HepG2 (cell line): Measurements from ENCODE around the gene PALM3. TPM values are rescaled to one million over a fixed set of nuclear protein-coding genes. Genes with fewer than 3 reads are reported as not detected.

ENCODE experiments used
- FOXP4 ChIP-seq: sonication (generic); formaldehyde crosslinking; IDR thresholded peaks from 2 replicates; pipeline ENCODE4 v1.4.0; 2020; ENCODE audit warnings: missing genetic modification reagents
- HOXA3 ChIP-seq: sonication (generic); formaldehyde crosslinking; IDR thresholded peaks from 2 replicates; pipeline ENCODE4 v1.5.0; 2020; ENCODE audit warnings: missing genetic modification reagents
- NPAS2 ChIP-seq: sonication (generic); formaldehyde crosslinking; IDR thresholded peaks from 2 replicates; pipeline ENCODE4 v1.8.0; 2022; ENCODE audit warnings: mild to moderate bottlenecking, missing genetic modification reagents, borderline replicate concordance
- NR2F2 ChIP-seq: IDR thresholded peaks from 2 replicates; pipeline ENCODE4 v1.6.1; 2012; ENCODE audit warnings: low read depth, inconsistent platforms, borderline replicate concordance
- PRDM15 ChIP-seq: sonication (generic); formaldehyde crosslinking; IDR thresholded peaks from 2 replicates; pipeline ENCODE4 v1.4.0; 2020; ENCODE audit warnings: missing genetic modification reagents
- RFX5 ChIP-seq: IDR thresholded peaks from 2 replicates; pipeline ENCODE4 v1.6.1; 2011; ENCODE audit warnings: low read depth, low read length, improper control_type of control experiment
- STAT5B ChIP-seq: sonication (generic); formaldehyde crosslinking; IDR thresholded peaks from 2 replicates; pipeline ENCODE4 v1.4.0; 2020; ENCODE audit warnings: missing genetic modification reagents
- TCF7L2 ChIP-seq: IDR thresholded peaks from 2 replicates; pipeline ENCODE4 v1.6.1; 2011; ENCODE audit warnings: mild to moderate bottlenecking, low read depth, low read length, moderate library complexity
- TFAP4 ChIP-seq: sonication (generic); IDR thresholded peaks from 2 replicates; pipeline ENCODE4 v1.6.1; 2016; ENCODE audit warnings: low read depth, borderline replicate concordance
- TRIM22 ChIP-seq: fragments of 450-650 bp; IDR thresholded peaks from 2 replicates; pipeline ENCODE4 v1.6.1; 2017
- ZBTB39 ChIP-seq: sonication (generic); formaldehyde crosslinking; IDR thresholded peaks from 2 replicates; pipeline ENCODE4 v1.5.0; 2020; ENCODE audit warnings: missing genetic modification reagents
- ZNF501 ChIP-seq: sonication (generic); formaldehyde crosslinking; IDR thresholded peaks from 2 replicates; pipeline ENCODE4 v1.5.1; 2020; ENCODE audit warnings: mild to moderate bottlenecking, moderate library complexity, missing genetic modification reagents
- ZNF543 ChIP-seq: sonication (generic); formaldehyde crosslinking; IDR thresholded peaks from 2 replicates; pipeline ENCODE4 v1.4.0; 2020; ENCODE audit warnings: mild to moderate bottlenecking, missing genetic modification reagents
- ZNF619 ChIP-seq: sonication (generic); formaldehyde crosslinking; IDR thresholded peaks from 2 replicates; pipeline ENCODE4 v1.4.0; 2020; ENCODE audit warnings: mild to moderate bottlenecking, missing genetic modification reagents
- ZNF800 ChIP-seq: sonication (generic); formaldehyde crosslinking; IDR thresholded peaks from 2 replicates; pipeline ENCODE4 v1.4.0; 2020; ENCODE audit warnings: missing genetic modification reagents
- ZNF841 ChIP-seq: sonication (generic); formaldehyde crosslinking; IDR thresholded peaks from 2 replicates; pipeline ENCODE4 v1.8.1; 2023; ENCODE audit warnings: missing genetic modification reagents, borderline replicate concordance
- ZSCAN30 ChIP-seq: sonication (generic); formaldehyde crosslinking; IDR thresholded peaks from 2 replicates; pipeline ENCODE4 v1.5.0; 2020; ENCODE audit warnings: mild to moderate bottlenecking, missing genetic modification reagents
- polyA plus RNA-seq, 8 experiments: library from polyadenylated mRNA; depleted of rRNA in 3 of 8; stranded (reverse) in 7 of 8; unstranded in 1 of 8; fragments of >200 nt; fragmentation: Illumina TruSeq in 4 of 8; extraction: Trizol in 4 of 8; gene quantifications; 2 replicates each; pipeline versions ENCODE4 v1.2.1 to v1.2.3, GENCODE V29; 2011 to 2016; ENCODE audit warnings: low read depth in 4 of 8, missing spikeins in 1 of 8, mixed read lengths in 1 of 8; ENCODE audit not compliant: insufficient read depth in 1 of 8
- total RNA-seq, 5 experiments: library from RNA; depleted of rRNA; stranded (reverse); fragments of >200 nt; fragmentation: Illumina TruSeq; extraction: Trizol; gene quantifications; 2 replicates each; pipeline ENCODE4 v1.2.3, GENCODE V29; 2016; ENCODE audit warnings: low read depth in 1 of 5

PALM3 gene
- total and polyA plus RNA-seq, 2 of the 13 experiments (the other 11 are each of a cell fraction or from before 2014, with no cell fraction given): 0.79 to 2.4 TPM

- TF ChIP-seq TRIM22 (no peak), NR2F2 (no peak), ZNF619 (CRISPR knock-in tag) (0 out of 2 replicates have a peak, but pooled peaks have one; percentile 39), STAT5B (CRISPR knock-in tag) (no peak), PRDM15 (no peak), ZNF501 (CRISPR knock-in tag) (peak; percentile 86), RFX5 (no peak), HOXA3 (CRISPR knock-in tag) (no peak), NPAS2 (CRISPR knock-in tag) (no peak), ZNF543 (CRISPR knock-in tag) (peak; percentile 51; the same call in 1 of the 2 replicates), TFAP4 (no peak), ZBTB39 (CRISPR knock-in tag) (0 out of 2 replicates have a peak, but pooled peaks have one; percentile 65), ZNF841 (CRISPR knock-in tag) (no peak), FOXP4 (CRISPR knock-in tag) (no peak), TCF7L2 (no peak), ZNF800 (peak; percentile 95), ZSCAN30 (CRISPR knock-in tag) (no peak)
Observed at GRCh38 chr19:14031719-14032480, 30.0 kb downstream of the PALM3 start, which contains the start of gene IL27RA (continued).
